Endothelial cell of umbilical vein (primary cell): Measurements from ENCODE around the gene RALB. TPM values are rescaled to one million over a fixed set of nuclear protein-coding genes. Genes with fewer than 3 reads are reported as not detected.

ENCODE experiments used
- BruUV-seq: library from RNA; stranded (reverse); fragments of 400-500 nt; replicated peaks from 2 replicates; lab custom pipeline; 2021; lab: Mats Ljungman, UMichigan
- CTCF ChIA-PET: fragments of 300-600, 350-600 bp; sonication (Branson Sonifier 250); formaldehyde crosslinking; loops from one replicate; lab custom pipeline; 2021; ENCODE audit warnings: antibody characterized with exemption, inconsistent platforms; lab: Charles Lee
- POLR2A ChIA-PET: fragments of 300-600, 350-600 bp; sonication (Branson Sonifier 250); formaldehyde crosslinking; loops from one replicate; lab custom pipeline; 2021; ENCODE audit warnings: antibody characterized with exemption, inconsistent platforms; lab: Charles Lee
- DNase-seq: peaks from one replicate; pipeline ENCODE4 v3.0.0-alpha.2; 2011; ENCODE audit warnings: low read depth, low spot score
- FAIRE-seq: peaks from 2 replicates; lab custom pipeline; 2011; peaks lifted over from hg19 to GRCh38; lab: Jason Lieb, UNC
- H2AFZ ChIP-seq: 2 replicates; pipeline ENCODE4 v1.6.0; 2012; ENCODE audit warnings: low read depth, low read length, control low read depth, inconsistent platforms
- H3K27ac ChIP-seq: 2 replicates; pipeline ENCODE4 v1.5.1; 2011; ENCODE audit warnings: low read depth, mild to moderate bottlenecking, control low read depth, low read length, moderate library complexity; ENCODE audit not compliant: insufficient read depth
- H3K27me3 ChIP-seq, 2 experiments: 2 replicates each; pipeline versions ENCODE4 v1.6.0 to v1.6.1; 2011; ENCODE audit warnings: low read length in 2 of 2, mixed read lengths in 1 of 2; ENCODE audit not compliant: control insufficient read depth in 2 of 2, insufficient read depth in 2 of 2
- H3K36me3 ChIP-seq, 2 experiments: 2 replicates in 1 of 2; 3 replicates in 1 of 2; pipeline ENCODE4 v1.5.1; 2011; ENCODE audit warnings: low read length in 2 of 2, mild to moderate bottlenecking in 1 of 2, moderate library complexity in 1 of 2; ENCODE audit not compliant: control insufficient read depth in 2 of 2, insufficient read depth in 2 of 2; ENCODE audit errors: extremely low read depth in 1 of 2
- H3K4me1 ChIP-seq: 3 replicates; pipeline ENCODE4 v1.5.1; 2011; ENCODE audit warnings: mild to moderate bottlenecking, low read length; ENCODE audit not compliant: control insufficient read depth, insufficient read depth; ENCODE audit errors: extremely low read depth
- H3K4me2 ChIP-seq: 2 replicates; pipeline ENCODE4 v1.6.1; 2011; ENCODE audit warnings: low read length, control low read depth, mixed read lengths; ENCODE audit not compliant: insufficient read depth
- H3K4me3 ChIP-seq, 3 experiments: fragments of 200-600 bp in 1 of 3; sonication (generic), shearing (Covaris generic) in 1 of 3; replicated peaks in 1 of 3; 2 replicates each; pipeline ENCODE4 v1.5.1; 2011 to 2016; ENCODE audit warnings: control low read depth in 3 of 3, low read length in 3 of 3, mild to moderate bottlenecking in 2 of 3, inconsistent platforms in 1 of 3, low read depth in 1 of 3, moderate library complexity in 1 of 3; ENCODE audit not compliant: insufficient read depth in 1 of 3
- H3K79me2 ChIP-seq: 2 replicates; pipeline ENCODE4 v1.6.0; 2012; ENCODE audit warnings: low read length, inconsistent platforms; ENCODE audit not compliant: control insufficient read depth, insufficient read depth
- H3K9ac ChIP-seq: replicated peaks from 2 replicates; pipeline ENCODE3; 2011; ENCODE audit warnings: low read length, control low read depth; ENCODE audit not compliant: insufficient read depth; ENCODE audit errors: extremely low read depth
- H3K9me1 ChIP-seq: replicated peaks from 3 replicates; pipeline ENCODE4 v1.6.0; 2011; ENCODE audit warnings: mild to moderate bottlenecking, low read length; ENCODE audit not compliant: control insufficient read depth, insufficient read depth; ENCODE audit errors: extremely low read depth
- H3K9me3 ChIP-seq: replicated peaks from 2 replicates; pipeline ENCODE4 v1.5.1; 2012; ENCODE audit warnings: low read length, inconsistent platforms; ENCODE audit not compliant: control insufficient read depth, insufficient read depth
- H4K20me1 ChIP-seq: replicated peaks from 2 replicates; pipeline ENCODE3; 2011; ENCODE audit warnings: mild to moderate bottlenecking, low read length; ENCODE audit not compliant: control insufficient read depth, insufficient read depth; ENCODE audit errors: extremely low read depth
- EZH2 ChIP-seq: IDR thresholded peaks from 2 replicates; pipeline ENCODE4 v1.6.1; 2012; ENCODE audit warnings: borderline replicate concordance, low read depth, mild to moderate bottlenecking, moderate library complexity, low read length, inconsistent platforms; ENCODE audit not compliant: severe bottlenecking
- FOS ChIP-seq: IDR thresholded peaks from 2 replicates; pipeline ENCODE4 v1.6.1; 2011; ENCODE audit warnings: mild to moderate bottlenecking, low read length, moderate library complexity, borderline replicate concordance; ENCODE audit not compliant: insufficient read depth
- GATA2 ChIP-seq: IDR thresholded peaks from 2 replicates; pipeline ENCODE4 v1.7.0; 2011; ENCODE audit warnings: low read depth, mild to moderate bottlenecking, moderate library complexity, mixed read lengths, low read length; ENCODE audit not compliant: insufficient read length, insufficient read depth
- JUN ChIP-seq: IDR thresholded peaks from 2 replicates; pipeline ENCODE4 v1.6.1; 2011; ENCODE audit warnings: borderline replicate concordance, low read depth; ENCODE audit not compliant: insufficient read length, insufficient read depth
- MYC ChIP-seq: IDR thresholded peaks from one replicate; pipeline ENCODE4 v1.6.1; 2011; ENCODE audit warnings: mild to moderate bottlenecking, low read depth, low read length
- POLR2A ChIP-seq: IDR thresholded peaks from 2 replicates; pipeline ENCODE4 v1.6.1; 2012; ENCODE audit warnings: low read depth, mild to moderate bottlenecking, control low read depth, low read length
- POLR2AphosphoS5 ChIP-seq: IDR thresholded peaks from 2 replicates; pipeline ENCODE4 v1.6.1; 2012; ENCODE audit warnings: low read depth, mild to moderate bottlenecking, control low read depth, low read length, moderate library complexity; ENCODE audit not compliant: insufficient read depth
- dilution Hi-C: fragments of 300-500 bp; cut with MboI; formaldehyde crosslinking; loops from one replicate; pipeline ENCODE4 v1.15.0; 2019; ENCODE audit warnings: low sequenced_read_pairs; ENCODE audit not compliant: extremely low pct_ligation_motif_present
- intact Hi-C: fragments of 100-400 bp; cut with micrococcal nuclease; formaldehyde crosslinking; loops from one replicate; pipeline ENCODE4 v1.10.0; 2022
- polyA plus RNA-seq, 4 experiments: library from polyadenylated mRNA; depleted of rRNA in 3 of 4; stranded (reverse) in 3 of 4; unstranded in 1 of 4; fragments of >200 nt; gene quantifications; 2 replicates each; pipeline versions ENCODE4 v1.2.1 to v1.2.3, GENCODE V29; 2011 to 2012; ENCODE audit warnings: missing spikeins in 1 of 4
- total RNA-seq: library from RNA; stranded (reverse); gene quantifications from 2 replicates; pipeline ENCODE4 v1.2.3, GENCODE V29; 2021
- TF ChIP-seq, protein P1 (sequence below): IDR thresholded peaks from 2 replicates; pipeline ENCODE4 v1.6.1; 2011; ENCODE audit not compliant: insufficient read depth, insufficient read length
- TF ChIP-seq, protein P2 (sequence below), 2 donors: IDR thresholded peaks; 1 replicate in 1 of 2; 2 replicates in 1 of 2; pipeline ENCODE4 v1.5.1; 2011; ENCODE audit warnings: low read length in 2 of 2, mild to moderate bottlenecking in 2 of 2, moderate library complexity in 2 of 2, control low read depth in 1 of 2, inconsistent platforms in 1 of 2, low read depth in 1 of 2; ENCODE audit not compliant: insufficient read depth in 1 of 2; ENCODE audit errors: extremely low read depth in 1 of 2

RALB gene
- total and polyA plus RNA-seq, 2 donors (not counting 3 experiments of a cell fraction or from before 2014, with no cell fraction given): 105 to 115 TPM

GRCh38 chr2:120322329-120322728 is 69.7 kb downstream of the RALB start:
- FAIRE-seq (no peak), DNase-seq (no peak)
- CTCF ChIA-PET: no interaction called here
- dilution Hi-C loops: no loop called here
- Histone ChIP-seq H3K79me2 (no peaks in the 10 kb centered on the region), H3K4me2 (no peak overlapping the region), H3K9me3 (no peaks in the 10 kb centered on the region), H4K20me1 (no peaks in the 10 kb centered on the region), H3K4me3 (no peak overlapping the region), H2AFZ (no peak overlapping the region), H3K27me3 (peaks cover 6 to 11% of the 10 kb centered on the region in 2 experiments), H3K27ac (no peak overlapping the region), H3K4me1 (peaks cover 6% of the 10 kb centered on the region), H3K9me1 (no peaks in the 10 kb centered on the region), H3K9ac (no peak overlapping the region), H3K36me3 (no peaks in the 10 kb centered on the region)
- no TSS peak for BruUV-seq
- intact Hi-C loops: no loop called here
- no peak for TF ChIP-seq JUN
- POLR2A ChIA-PET: no interaction called here

DNA sequence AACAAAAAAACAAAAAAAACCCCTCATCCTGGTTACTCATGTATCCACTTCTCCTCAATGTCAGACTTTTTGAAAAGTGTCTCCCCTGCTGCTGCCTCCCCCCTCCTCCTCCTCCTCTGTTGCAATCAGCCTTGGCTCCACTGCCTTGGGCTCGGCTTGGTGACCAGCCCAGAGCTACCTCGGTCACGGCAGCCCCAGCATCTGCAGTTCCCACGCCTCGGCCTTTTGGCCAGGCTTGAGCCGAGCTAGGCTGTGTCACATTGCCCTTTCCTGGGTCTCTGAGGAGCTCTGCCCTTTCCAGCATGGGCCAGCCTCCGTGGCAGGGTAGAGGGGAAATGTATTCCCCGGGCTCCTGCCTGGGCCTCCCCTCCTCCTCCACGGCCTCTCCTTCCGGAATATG is 70.6 kb downstream of the RALB start:
- FAIRE-seq: no peak
- no peaks in the 10 kb centered on the region for H4K20me1 ChIP-seq
- peaks cover 6% of the 10 kb centered on the region for H3K4me1 ChIP-seq
- intact Hi-C loops (no loop called here), dilution Hi-C loops (no loop called here)
- no peak for TF ChIP-seq MYC
- no peak for TF ChIP-seq FOS
- no peak for TF ChIP-seq POLR2A
- TF ChIP-seq, protein P1, sequence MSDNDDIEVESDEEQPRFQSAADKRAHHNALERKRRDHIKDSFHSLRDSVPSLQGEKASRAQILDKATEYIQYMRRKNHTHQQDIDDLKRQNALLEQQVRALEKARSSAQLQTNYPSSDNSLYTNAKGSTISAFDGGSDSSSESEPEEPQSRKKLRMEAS: no peak
- no peak for TF ChIP-seq JUN
- TF ChIP-seq GATA2: no peak
- TF ChIP-seq, protein P2, sequence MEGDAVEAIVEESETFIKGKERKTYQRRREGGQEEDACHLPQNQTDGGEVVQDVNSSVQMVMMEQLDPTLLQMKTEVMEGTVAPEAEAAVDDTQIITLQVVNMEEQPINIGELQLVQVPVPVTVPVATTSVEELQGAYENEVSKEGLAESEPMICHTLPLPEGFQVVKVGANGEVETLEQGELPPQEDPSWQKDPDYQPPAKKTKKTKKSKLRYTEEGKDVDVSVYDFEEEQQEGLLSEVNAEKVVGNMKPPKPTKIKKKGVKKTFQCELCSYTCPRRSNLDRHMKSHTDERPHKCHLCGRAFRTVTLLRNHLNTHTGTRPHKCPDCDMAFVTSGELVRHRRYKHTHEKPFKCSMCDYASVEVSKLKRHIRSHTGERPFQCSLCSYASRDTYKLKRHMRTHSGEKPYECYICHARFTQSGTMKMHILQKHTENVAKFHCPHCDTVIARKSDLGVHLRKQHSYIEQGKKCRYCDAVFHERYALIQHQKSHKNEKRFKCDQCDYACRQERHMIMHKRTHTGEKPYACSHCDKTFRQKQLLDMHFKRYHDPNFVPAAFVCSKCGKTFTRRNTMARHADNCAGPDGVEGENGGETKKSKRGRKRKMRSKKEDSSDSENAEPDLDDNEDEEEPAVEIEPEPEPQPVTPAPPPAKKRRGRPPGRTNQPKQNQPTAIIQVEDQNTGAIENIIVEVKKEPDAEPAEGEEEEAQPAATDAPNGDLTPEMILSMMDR (IDR thresholded peaks at IDR 0.05; ENCODE audit: extremely low read depth in 1 of 2, insufficient read depth in 1 of 2, low read depth in 1 of 2, low read length in 2 of 2): no peak
- TF ChIP-seq EZH2: no peak
- TF ChIP-seq POLR2AphosphoS5: no peak
- ChIA-PET POLR2A (no interaction called here), CTCF (interaction anchor here (1.2 kb wide), 1 partner anchor 10 kb away, joined by 7 read pairs; no protein-coding TSS in a partner anchor)
- H3K27me3 ChIP-seq: peaks cover 6 to 11% of the 10 kb centered on the region in 2 experiments
- no peaks in the 10 kb centered on the region for H3K36me3 ChIP-seq
- H3K4me3 ChIP-seq: no peak overlapping the region
- no peaks in the 10 kb centered on the region for H3K9me3 ChIP-seq
- H3K4me2 ChIP-seq: no peak overlapping the region
- no peak overlapping the region for H2AFZ ChIP-seq
- DNase-seq: no peak
- no peaks in the 10 kb centered on the region for H3K9me1 ChIP-seq
- H3K79me2 ChIP-seq: no peaks in the 10 kb centered on the region
- BruUV-seq: no TSS peak
- H3K9ac ChIP-seq: no peak overlapping the region
- H3K27ac ChIP-seq: no peak overlapping the region
